ENCODE measurements around the gene EXTL1. TPM values are rescaled to one million over a fixed set of nuclear protein-coding genes. Genes with fewer than 3 reads are reported as not detected.

The EXTL1 gene
- total RNA-seq, 1 donor from 2014 or later, result 0.49 TPM

GRCh38 chr1:26036756-26037281, 15.2 kb downstream of the EXTL1 start:
- Histone ChIP-seq H3K4me1 (peaks cover 8% of the 10 kb centered on the region), H3K9me3 (no peaks in the 10 kb centered on the region), H3K36me3 (no peaks in the 10 kb centered on the region), H3K4me3 (no peak overlapping the region), H3K27me3 (no peaks in the 10 kb centered on the region), H3K27ac (no peak overlapping the region)
- intact Hi-C loops (cut with DNase I), result no loop called here
- ATAC-seq (no peak), DNase-seq (no peak)
- no peak for TF ChIP-seq CTCF (IDR thresholded peaks at IDR 0.05)

GRCh38 chr1:26037904-26038303, 16.3 kb downstream of the EXTL1 start:
- H3K36me3 ChIP-seq, result no peaks in the 10 kb centered on the region
- DNase-seq, result no peak
- H3K27ac ChIP-seq, result no peak overlapping the region
- intact Hi-C loops (cut with DNase I), result no loop called here
- H3K9me3 ChIP-seq, result no peaks in the 10 kb centered on the region
- H3K27me3 ChIP-seq, result peaks cover 8% of the 10 kb centered on the region
- no peak overlapping the region for H3K4me3 ChIP-seq
- H3K4me1 ChIP-seq, result peaks cover 8% of the 10 kb centered on the region
- no peak for ATAC-seq
- TF ChIP-seq CTCF (IDR thresholded peaks at IDR 0.05), result no peak

DNA sequence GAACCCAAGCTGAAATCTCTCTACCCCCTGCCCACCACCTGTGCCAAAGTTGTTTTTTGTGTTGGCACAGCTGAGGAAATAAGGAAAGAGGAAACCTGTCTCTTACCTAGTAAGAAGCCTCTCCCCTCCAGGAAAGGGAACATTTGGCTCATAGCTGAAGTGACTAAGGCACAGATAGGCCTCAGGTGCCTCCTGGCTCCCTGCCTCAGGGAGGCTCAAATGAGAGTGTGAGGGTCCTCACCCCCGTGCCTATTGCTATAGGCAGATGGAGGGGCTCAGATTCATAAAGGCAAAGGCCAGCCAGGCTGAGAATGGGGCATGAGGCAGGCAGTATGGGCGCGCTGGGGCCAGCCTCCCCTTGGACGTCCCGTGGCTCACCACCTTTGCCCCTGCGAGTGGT, 16.9 kb downstream of the EXTL1 start:
- TF ChIP-seq CTCF (IDR thresholded peaks at IDR 0.05), result no peak
- no peak for ATAC-seq
- intact Hi-C loops (cut with DNase I), result no loop called here
- peaks cover 8% of the 10 kb centered on the region for H3K4me1 ChIP-seq
- no peak overlapping the region for H3K4me3 ChIP-seq
- no peaks in the 10 kb centered on the region for H3K9me3 ChIP-seq
- peaks cover 13% of the 10 kb centered on the region for H3K27me3 ChIP-seq
- no peak overlapping the region for H3K27ac ChIP-seq
- no peak for DNase-seq
- no peaks in the 10 kb centered on the region for H3K36me3 ChIP-seq

DNA sequence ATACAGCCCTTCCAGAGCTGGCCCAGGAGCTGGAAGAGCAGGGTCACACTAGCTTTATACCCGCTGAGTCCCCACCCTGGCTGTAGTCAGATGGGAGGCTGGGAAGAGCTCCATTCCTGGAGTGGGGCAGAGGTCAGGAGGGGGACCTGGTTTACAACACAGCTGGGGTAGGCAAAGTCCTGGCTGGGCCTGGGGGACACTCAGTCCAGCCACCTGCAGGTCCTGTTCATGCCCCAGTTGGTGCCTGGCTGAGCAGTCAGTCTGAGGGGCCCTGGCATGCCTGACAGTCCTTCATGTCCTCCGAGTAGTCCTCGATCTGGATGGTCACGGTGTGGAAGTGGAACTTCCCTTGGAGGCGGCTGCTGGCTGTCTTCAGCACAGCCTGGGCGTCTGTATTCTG, 17.3 kb downstream of the EXTL1 start:
- H3K36me3 ChIP-seq, result no peaks in the 10 kb centered on the region
- H3K4me1 ChIP-seq, result peaks cover 8% of the 10 kb centered on the region
- TF ChIP-seq CTCF (IDR thresholded peaks at IDR 0.05), result no peak
- H3K4me3 ChIP-seq, result no peak overlapping the region
- intact Hi-C loops (cut with DNase I), result no loop called here
- no peaks in the 10 kb centered on the region for H3K9me3 ChIP-seq
- DNase-seq (no peak), ATAC-seq (no peak)
- H3K27ac ChIP-seq, result no peak overlapping the region
- H3K27me3 ChIP-seq, result peaks cover 14% of the 10 kb centered on the region

DNA sequence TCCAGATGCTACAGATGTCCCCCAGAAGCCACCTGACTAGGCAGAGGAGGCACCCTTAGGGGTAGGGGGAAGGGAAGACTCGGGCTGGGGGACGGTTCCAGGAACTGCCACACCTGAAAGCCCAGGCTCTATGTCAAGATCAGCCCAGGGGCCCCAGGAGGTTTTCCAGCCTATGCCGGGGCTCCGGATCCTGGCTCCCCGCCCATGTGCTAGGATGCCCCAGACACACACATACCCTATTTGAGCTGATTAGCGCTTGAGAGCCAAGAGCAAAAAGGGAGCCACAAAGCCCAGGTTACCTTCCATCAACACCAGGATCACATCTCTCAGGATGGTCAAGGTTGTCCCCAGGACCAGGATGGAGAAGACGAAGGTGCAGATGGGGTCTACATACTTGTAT, 19.8 kb downstream of the EXTL1 start:
- ATAC-seq (no peak), DNase-seq (no peak)
- no peak overlapping the region for H3K27ac ChIP-seq
- peaks cover 39% of the 10 kb centered on the region for H3K27me3 ChIP-seq
- intact Hi-C loops (cut with DNase I), result no loop called here
- TF ChIP-seq CTCF (IDR thresholded peaks at IDR 0.05), result no peak
- no peaks in the 10 kb centered on the region for H3K9me3 ChIP-seq
- no peaks in the 10 kb centered on the region for H3K36me3 ChIP-seq
- H3K4me3 ChIP-seq, result no peak overlapping the region
- H3K4me1 ChIP-seq, result peaks cover 6% of the 10 kb centered on the region

GRCh38 chr1:26041978-26042377, 20.4 kb downstream of the EXTL1 start:
- Histone ChIP-seq H3K36me3 (no peaks in the 10 kb centered on the region), H3K4me1 (peaks cover 6% of the 10 kb centered on the region), H3K27me3 (peaks cover 45% of the 10 kb centered on the region), H3K4me3 (no peak overlapping the region), H3K27ac (no peak overlapping the region), H3K9me3 (no peaks in the 10 kb centered on the region)
- no peak for TF ChIP-seq CTCF (IDR thresholded peaks at IDR 0.05)
- ATAC-seq (no peak), DNase-seq (no peak)
- intact Hi-C loops (cut with DNase I), result no loop called here

Measured in upper lobe of right lung (tissue), 1 donor.